Measurements from ENCODE around the gene ATP8B3. TPM values are rescaled to one million over a fixed set of nuclear protein-coding genes. Genes with fewer than 3 reads are reported as not detected.
"Not testable (repeated sequence)": the region's sequence is repeated elsewhere in the genome, so short reads cannot be mapped to it uniquely, and the experiment has no call there.

ATP8B3 gene
- total RNA-seq, 1 donor from 2014 or later = 5.2 TPM

GRCh38 chr19:1763648-1764639 is 48.1 kb downstream of the ATP8B3 start:
- H3K27ac Mint-ChIP-seq (ENCODE audit: unreplicated experiment) = no peak overlapping the region
- no peak for TF ChIP-seq CTCF (IDR thresholded peaks at IDR 0.05)
- peaks cover 62% of the 10 kb centered on the region for H3K27me3 Mint-ChIP-seq (ENCODE audit: unreplicated experiment)
- H3K4me3 Mint-ChIP-seq (ENCODE audit: unreplicated experiment) = no peak overlapping the region
- H3K4me1 Mint-ChIP-seq (ENCODE audit: unreplicated experiment) = no peaks in the 10 kb centered on the region
- DNase-seq (ENCODE audit: extremely low spot score, unreplicated experiment) = no peak
- no peaks in the 10 kb centered on the region for H3K36me3 Mint-ChIP-seq (ENCODE audit: unreplicated experiment)
- H3K9me3 Mint-ChIP-seq (ENCODE audit: unreplicated experiment) = no peaks in the 10 kb centered on the region

GRCh38 chr19:1762243-1763117 is 49.6 kb downstream of the ATP8B3 start:
- no peak for DNase-seq (ENCODE audit: extremely low spot score, unreplicated experiment)
- H3K36me3 Mint-ChIP-seq (ENCODE audit: unreplicated experiment) = no peaks in the 10 kb centered on the region
- H3K4me1 Mint-ChIP-seq (ENCODE audit: unreplicated experiment) = peaks cover 1% of the 10 kb centered on the region
- no peak overlapping the region for H3K27ac Mint-ChIP-seq (ENCODE audit: unreplicated experiment)
- TF ChIP-seq CTCF (IDR thresholded peaks at IDR 0.05) = no peak
- H3K4me3 Mint-ChIP-seq (ENCODE audit: unreplicated experiment) = no peak overlapping the region
- H3K27me3 Mint-ChIP-seq (ENCODE audit: unreplicated experiment) = peaks cover 66% of the 10 kb centered on the region
- no peaks in the 10 kb centered on the region for H3K9me3 Mint-ChIP-seq (ENCODE audit: unreplicated experiment)

GRCh38 chr19:1761528-1762242 is 50.4 kb downstream of the ATP8B3 start:
- Mint-ChIP-seq H3K36me3 (ENCODE audit: unreplicated experiment) (no peaks in the 10 kb centered on the region), H3K27ac (ENCODE audit: unreplicated experiment) (no peak overlapping the region), H3K9me3 (ENCODE audit: unreplicated experiment) (no peaks in the 10 kb centered on the region), H3K27me3 (ENCODE audit: unreplicated experiment) (peaks cover 72% of the 10 kb centered on the region), H3K4me1 (ENCODE audit: unreplicated experiment) (peaks cover 3% of the 10 kb centered on the region), H3K4me3 (ENCODE audit: unreplicated experiment) (no peak overlapping the region)
- no peak for TF ChIP-seq CTCF (IDR thresholded peaks at IDR 0.05)
- no peak for DNase-seq (ENCODE audit: extremely low spot score, unreplicated experiment)

- H3K4me1 Mint-ChIP-seq (ENCODE audit: unreplicated experiment); DNase-seq (ENCODE audit: extremely low spot score, unreplicated experiment); H3K9me3 Mint-ChIP-seq (ENCODE audit: unreplicated experiment); H3K27ac Mint-ChIP-seq (ENCODE audit: unreplicated experiment); H3K4me3 Mint-ChIP-seq (ENCODE audit: unreplicated experiment); H3K36me3 Mint-ChIP-seq (ENCODE audit: unreplicated experiment): not testable (repeated sequence)
- H3K27me3 Mint-ChIP-seq (ENCODE audit: unreplicated experiment) = peaks cover 77% of the 10 kb centered on the region
Measured at GRCh38 chr19:1760786-1761527, 51.1 kb downstream of the ATP8B3 start.

- H3K36me3 Mint-ChIP-seq (ENCODE audit: unreplicated experiment) = no peaks in the 10 kb centered on the region
- peaks cover 5% of the 10 kb centered on the region for H3K4me1 Mint-ChIP-seq (ENCODE audit: unreplicated experiment)
- H3K4me3 Mint-ChIP-seq (ENCODE audit: unreplicated experiment) = no peak overlapping the region
- H3K27ac Mint-ChIP-seq (ENCODE audit: unreplicated experiment) = no peak overlapping the region
- DNase-seq (ENCODE audit: extremely low spot score, unreplicated experiment) = no peak
- TF ChIP-seq CTCF (IDR thresholded peaks at IDR 0.05) = no peak
- peaks cover 74% of the 10 kb centered on the region for H3K27me3 Mint-ChIP-seq (ENCODE audit: unreplicated experiment)
- no peaks in the 10 kb centered on the region for H3K9me3 Mint-ChIP-seq (ENCODE audit: unreplicated experiment)
Measured at GRCh38 chr19:1760020-1760419, 52.1 kb downstream of the ATP8B3 start.

Measured in osteocyte (in vitro differentiated cells).